K562 (cell line): Measurements from ENCODE around the gene ABCA4. TPM values are rescaled to one million over a fixed set of nuclear protein-coding genes. Genes with fewer than 3 reads are reported as not detected.

Experiments
- CEBPG ChIP-seq, 3 experiments: fragments of 200-800 bp in 1 of 3; sonication (Bioruptor generic) in 1 of 3; sonication (generic) in 1 of 3; formaldehyde crosslinking in 1 of 3; IDR thresholded peaks in 2 of 3; conservative IDR thresholded peaks in 1 of 3; 2 replicates each; pipeline versions ENCODE4 v1.6.1 to v1.8.0; 2016 to 2022; ENCODE audit warnings: missing compliant biosample characterization in 2 of 3, missing genetic modification characterization in 2 of 3, mild to moderate bottlenecking in 1 of 3, missing genetic modification reagents in 1 of 3
- DNMT1 ChIP-seq: fragments of 450-650 bp; IDR thresholded peaks from 2 replicates; pipeline ENCODE4 v1.6.1; 2016; ENCODE audit warnings: antibody characterized with exemption, mild to moderate bottlenecking
- EGR1 ChIP-seq: fragments of 450-650 bp; conservative IDR thresholded peaks from 2 replicates; pipeline ENCODE4 v1.6.1; 2017; ENCODE audit warnings: mild to moderate bottlenecking
- GABPB1 ChIP-seq: sonication (generic); formaldehyde crosslinking; IDR thresholded peaks from 2 replicates; pipeline ENCODE4 v1.8.0; 2022; ENCODE audit warnings: mild to moderate bottlenecking, missing genetic modification reagents
- HNRNPH1 ChIP-seq: fragments of 200-400 bp; formaldehyde crosslinking; optimal IDR thresholded peaks from 2 replicates; pipeline ENCODE3; 2017; ENCODE audit warnings: low read depth, mild to moderate bottlenecking, low read length, moderate library complexity
- KLF10 ChIP-seq: fragments of 250-450 bp; sonication (Bioruptor Pico); IDR thresholded peaks from 2 replicates; pipeline ENCODE4 v1.6.1; 2021; ENCODE audit warnings: matching md5 sums
- KLF16 ChIP-seq: IDR thresholded peaks from 2 replicates; pipeline ENCODE4 v1.6.1; 2016; ENCODE audit warnings: antibody characterized with exemption
- NUFIP1 ChIP-seq: fragments of 450-650 bp; IDR thresholded peaks from 2 replicates; pipeline ENCODE4 v1.6.1; 2018; ENCODE audit not compliant: partially characterized antibody
- REST ChIP-seq, 2 experiments: fragments of 450-650 bp; formaldehyde crosslinking in 1 of 2; IDR thresholded peaks; 2 replicates each; pipeline versions ENCODE4 v1.4.0 to v1.6.1; 2014 to 2020; ENCODE audit warnings: mild to moderate bottlenecking in 2 of 2, borderline replicate concordance in 1 of 2, low read depth in 1 of 2
- RNF2 ChIP-seq: sonication (generic); IDR thresholded peaks from 2 replicates; pipeline ENCODE4 v1.6.1; 2016
- SMARCC2 ChIP-seq: fragments of 450-650 bp; IDR thresholded peaks from 2 replicates; pipeline ENCODE4 v1.6.1; 2017; ENCODE audit warnings: antibody characterized with exemption, moderate library complexity, mild to moderate bottlenecking, low read depth
- TBP ChIP-seq: optimal IDR thresholded peaks from 2 replicates; pipeline ENCODE3; 2011; ENCODE audit warnings: low read depth, low read length, improper control_type of control experiment
- U2AF2 ChIP-seq: fragments of 200-400 bp; formaldehyde crosslinking; optimal IDR thresholded peaks from 2 replicates; pipeline ENCODE3; 2017; ENCODE audit warnings: low read depth, mild to moderate bottlenecking, low read length
- ZNF586 ChIP-seq: fragments of 450-650 bp; formaldehyde crosslinking; conservative IDR thresholded peaks from 2 replicates; pipeline ENCODE4 v1.4.0; 2020; ENCODE audit warnings: mild to moderate bottlenecking, moderate library complexity
- polyA plus RNA-seq, 8 experiments: library from polyadenylated mRNA; depleted of rRNA in 4 of 8; stranded (reverse) in 5 of 8; unstranded in 3 of 8; fragments of >200 nt; fragmentation: Nextera tagmentation in 2 of 8; fragmentation: Illumina TruSeq in 1 of 8; extraction: Ambion mirVana in 2 of 8; extraction: Trizol in 1 of 8; gene quantifications; 2 replicates each; pipeline versions ENCODE4 v1.2.1 to v1.2.3, GENCODE V29; 2011 to 2014; ENCODE audit warnings: inconsistent platforms in 1 of 8, missing spikeins in 1 of 8
- total RNA-seq, 7 experiments: library from RNA; depleted of rRNA in 6 of 7; stranded (reverse); fragments of >200 nt in 6 of 7; fragmentation: Illumina TruSeq in 2 of 7; extraction: Trizol in 2 of 7; gene quantifications; 2 replicates each; pipeline versions ENCODE4 v1.2.1 to v1.2.3, GENCODE V29; 2011 to 2021; ENCODE audit warnings: low replicate concordance in 1 of 7
- TF ChIP-seq, protein P1 (sequence below), 2 experiments: fragments of 450-650 bp in 1 of 2; sonication (generic) in 1 of 2; formaldehyde crosslinking in 1 of 2; IDR thresholded peaks in 1 of 2; conservative IDR thresholded peaks in 1 of 2; 2 replicates each; pipeline versions ENCODE4 v1.6.1 to v1.8.1; 2016 to 2023; ENCODE audit warnings: mild to moderate bottlenecking in 2 of 2, moderate library complexity in 2 of 2, inconsistent platforms in 1 of 2, missing genetic modification reagents in 1 of 2
- TF ChIP-seq, protein P2 (sequence below): sonication (generic); formaldehyde crosslinking; IDR thresholded peaks from 2 replicates; pipeline ENCODE4 v1.5.0; 2020; ENCODE audit warnings: missing genetic modification reagents
- TF ChIP-seq, protein P3 (sequence below): fragments of 250-450 bp; sonication (Bioruptor Pico); IDR thresholded peaks from 2 replicates; pipeline ENCODE4 v1.8.0; 2021; ENCODE audit warnings: moderate library complexity, mild to moderate bottlenecking, inconsistent platforms

ABCA4 gene
- total and polyA plus RNA-seq, 9 of the 15 experiments (the other 6 are each of a cell fraction or from before 2014, with no cell fraction given), result 0.01 to 0.04 TPM; not detected in 7

GRCh38 chr1:93964777-93965200 is 156.2 kb downstream of the ABCA4 start (continued):
- TF ChIP-seq KLF10 (no peak), CEBPG (CRISPR knock-in tag; IDR thresholded peaks at IDR 0.05) (no peak), CEBPG (tag; conservative IDR thresholded peaks at IDR 0.05 in 1 of 2, IDR thresholded peaks at IDR 0.05 in 1 of 2) (peak in 1 of 2 experiments; percentile 69; a peak in 2 of 4 replicates), U2AF2 (no peak), NUFIP1 (no peak), SMARCC2 (no peak), ZNF586 (CRISPR knock-in tag) (no peak), HNRNPH1 (no peak), KLF16 (no peak), RNF2 (no peak), EGR1 (0 out of 2 replicates have a peak, but pooled peaks have one; percentile 15), REST (IDR thresholded peaks at IDR 0.05; ENCODE audit: borderline replicate concordance) (no peak), REST (CRISPR knock-in tag; IDR thresholded peaks at IDR 0.05; ENCODE audit: low read depth) (no peak), TBP (no peak), GABPB1 (CRISPR knock-in tag) (no peak), DNMT1 (no peak)
- TF ChIP-seq, protein P1, sequence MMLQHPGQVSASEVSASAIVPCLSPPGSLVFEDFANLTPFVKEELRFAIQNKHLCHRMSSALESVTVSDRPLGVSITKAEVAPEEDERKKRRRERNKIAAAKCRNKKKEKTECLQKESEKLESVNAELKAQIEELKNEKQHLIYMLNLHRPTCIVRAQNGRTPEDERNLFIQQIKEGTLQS (IDR thresholded peaks at IDR 0.05), result peak; percentile 61
- TF ChIP-seq, protein P1 (CRISPR knock-in tag; conservative IDR thresholded peaks at IDR 0.05), result no peak
- TF ChIP-seq, protein P2, sequence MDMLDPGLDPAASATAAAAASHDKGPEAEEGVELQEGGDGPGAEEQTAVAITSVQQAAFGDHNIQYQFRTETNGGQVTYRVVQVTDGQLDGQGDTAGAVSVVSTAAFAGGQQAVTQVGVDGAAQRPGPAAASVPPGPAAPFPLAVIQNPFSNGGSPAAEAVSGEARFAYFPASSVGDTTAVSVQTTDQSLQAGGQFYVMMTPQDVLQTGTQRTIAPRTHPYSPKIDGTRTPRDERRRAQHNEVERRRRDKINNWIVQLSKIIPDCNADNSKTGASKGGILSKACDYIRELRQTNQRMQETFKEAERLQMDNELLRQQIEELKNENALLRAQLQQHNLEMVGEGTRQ, result no peak
- TF ChIP-seq, protein P3, sequence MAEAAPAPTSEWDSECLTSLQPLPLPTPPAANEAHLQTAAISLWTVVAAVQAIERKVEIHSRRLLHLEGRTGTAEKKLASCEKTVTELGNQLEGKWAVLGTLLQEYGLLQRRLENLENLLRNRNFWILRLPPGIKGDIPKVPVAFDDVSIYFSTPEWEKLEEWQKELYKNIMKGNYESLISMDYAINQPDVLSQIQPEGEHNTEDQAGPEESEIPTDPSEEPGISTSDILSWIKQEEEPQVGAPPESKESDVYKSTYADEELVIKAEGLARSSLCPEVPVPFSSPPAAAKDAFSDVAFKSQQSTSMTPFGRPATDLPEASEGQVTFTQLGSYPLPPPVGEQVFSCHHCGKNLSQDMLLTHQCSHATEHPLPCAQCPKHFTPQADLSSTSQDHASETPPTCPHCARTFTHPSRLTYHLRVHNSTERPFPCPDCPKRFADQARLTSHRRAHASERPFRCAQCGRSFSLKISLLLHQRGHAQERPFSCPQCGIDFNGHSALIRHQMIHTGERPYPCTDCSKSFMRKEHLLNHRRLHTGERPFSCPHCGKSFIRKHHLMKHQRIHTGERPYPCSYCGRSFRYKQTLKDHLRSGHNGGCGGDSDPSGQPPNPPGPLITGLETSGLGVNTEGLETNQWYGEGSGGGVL, result no peak
